NOMO-1 treated with DMSO at 0.1 percent for 48 hours (cell line): ENCODE data around the gene TTL.
"Not testable (repeated sequence)": the region's sequence is repeated elsewhere in the genome, so short reads cannot be mapped to it uniquely, and the experiment has no call there.

Experiments used
- DNase-seq: peaks from one replicate; lab custom pipeline; 2025; ENCODE audit not compliant: unreplicated experiment; lab: John Stamatoyannopoulos, UW

Gene TTL

GRCh38 chr2:112474844-112475486, 7.0 kb upstream of the TTL start:
- DNase-seq = no peak

- DNase-seq = no peak
Measured at GRCh38 chr2:112476434-112476833, 5.5 kb upstream of the TTL start.

- no peak for DNase-seq
Measured at GRCh38 chr2:112480530-112481049, 1.4 kb upstream of the TTL start.

GRCh38 chr2:112481050-112481527, 867 bp upstream of the TTL start:
- peak; percentile 74 for DNase-seq

- DNase-seq = peak; percentile 9
Measured at GRCh38 chr2:112482309-112483041, 519 bp downstream of the TTL start.

GRCh38 chr2:112483042-112483473, 1.1 kb downstream of the TTL start:
- DNase-seq = no peak

- no peak for DNase-seq
Measured at GRCh38 chr2:112483831-112484230, 1.9 kb downstream of the TTL start.

- no peak for DNase-seq
Measured at GRCh38 chr2:112485849-112486248, 3.9 kb downstream of the TTL start.

- no peak for DNase-seq
Measured at GRCh38 chr2:112486895-112487294, 4.9 kb downstream of the TTL start.

- DNase-seq = no peak
Measured at GRCh38 chr2:112487444-112487961, 5.5 kb downstream of the TTL start.

GRCh38 chr2:112488201-112488600, 6.2 kb downstream of the TTL start:
- DNase-seq = no peak

GRCh38 chr2:112491946-112492345, 10.0 kb downstream of the TTL start:
- no peak for DNase-seq

- no peak for DNase-seq
Measured at GRCh38 chr2:112493048-112493447, 11.1 kb downstream of the TTL start.

- DNase-seq = no peak
Measured at GRCh38 chr2:112493858-112494648, 12.1 kb downstream of the TTL start.

GRCh38 chr2:112494828-112495227, 12.9 kb downstream of the TTL start:
- DNase-seq = no peak

- DNase-seq = not testable (repeated sequence)
Measured at GRCh38 chr2:112495878-112496277, 13.9 kb downstream of the TTL start.

GRCh38 chr2:112500850-112501484, 19.0 kb downstream of the TTL start:
- peak; percentile 28 for DNase-seq

GRCh38 chr2:112509239-112509998, 27.5 kb downstream of the TTL start:
- DNase-seq = not testable (repeated sequence)

- no peak for DNase-seq
Measured at GRCh38 chr2:112516801-112517200, 34.8 kb downstream of the TTL start.

GRCh38 chr2:112518807-112519206, 36.9 kb downstream of the TTL start:
- DNase-seq = no peak
